GM12878 (cell line): ENCODE data around the gene RPUSD3. TPM values are rescaled to one million over a fixed set of nuclear protein-coding genes. Genes with fewer than 3 reads are reported as not detected.
A peak's percentile ranks its signal among the peaks of the same experiment; 100 is the strongest.

Experiments used
- ATAC-seq: fragments of 200-7000 bp; cut with Tn5 transposase; 3 replicates; pipeline ENCODE4 v1.9.1; 2020; ENCODE audit warnings: mild to moderate bottlenecking, moderate library complexity
- BruUV-seq: library from RNA; stranded (reverse); fragments of 400-500 nt; replicated peaks from 2 replicates; lab custom pipeline; 2021; lab: Mats Ljungman, UMichigan
- CTCF ChIA-PET: fragments of 300-600 bp; sonication (Branson Sonifier 250); formaldehyde crosslinking; extraction: SDS; loops from one replicate; lab custom pipeline; 2021; ENCODE audit warnings: inconsistent platforms; lab: Yijun Ruan, JAX
- POLR2A ChIA-PET: fragments of 350-600 bp; formaldehyde crosslinking; extraction: SDS; loops from one replicate; lab custom pipeline; 2021; ENCODE audit warnings: inconsistent platforms; lab: Charles Lee
- RAD21 ChIA-PET: fragments of 300-600 bp; sonication (Branson Sonifier 250); formaldehyde crosslinking; loops from one replicate; lab custom pipeline; 2023; ENCODE audit warnings: antibody characterized with exemption; ENCODE audit not compliant: unreplicated experiment; lab: Charles Lee
- SMC1A ChIA-PET: fragments of 300-600 bp; sonication (Branson Sonifier 250); formaldehyde crosslinking; loops from one replicate; lab custom pipeline; 2023; ENCODE audit not compliant: unreplicated experiment, uncharacterized antibody; lab: Charles Lee
- DNase-seq: peaks from one replicate; pipeline ENCODE4 v3.0.0-alpha.2; 2011; ENCODE audit warnings: low read depth, low spot score
- FAIRE-seq: peaks from 3 replicates; lab custom pipeline; 2011; peaks lifted over from hg19 to GRCh38; lab: Jason Lieb, UNC
- H2AFZ ChIP-seq: 2 replicates; pipeline ENCODE4 v1.6.0; 2011; ENCODE audit warnings: low read depth, low read length, control low read depth; ENCODE audit not compliant: control insufficient read depth
- H3K27ac ChIP-seq: 2 replicates; pipeline ENCODE4 v1.5.1; 2011; ENCODE audit warnings: control low read depth; ENCODE audit not compliant: control insufficient read depth, insufficient read depth
- H3K27me3 ChIP-seq, 2 experiments: replicated peaks in 1 of 2; 2 replicates each; pipeline versions ENCODE4 v1.6.0 to v1.6.1; 2011; ENCODE audit warnings: low read length in 1 of 2; ENCODE audit not compliant: control insufficient read depth in 2 of 2, insufficient read depth in 2 of 2
- H3K36me3 ChIP-seq, 2 experiments: 2 replicates each; pipeline ENCODE4 v1.5.1; 2011; ENCODE audit warnings: low read length in 1 of 2; ENCODE audit not compliant: control insufficient read depth in 2 of 2, insufficient read depth in 2 of 2
- H3K4me1 ChIP-seq: 2 replicates; pipeline ENCODE4 v1.6.1; 2011; ENCODE audit warnings: mild to moderate bottlenecking, low read length, moderate library complexity, mixed read lengths; ENCODE audit not compliant: control insufficient read depth, insufficient read depth
- H3K4me2 ChIP-seq: 2 replicates; pipeline ENCODE4 v1.6.0; 2011; ENCODE audit warnings: control low read depth; ENCODE audit not compliant: control insufficient read depth, insufficient read depth
- H3K4me3 ChIP-seq: fragments of 200-600 bp; sonication (generic); 2 replicates; pipeline ENCODE4 v1.5.1; 2016
- H3K79me2 ChIP-seq: 2 replicates; pipeline ENCODE4 v1.6.0; 2011; ENCODE audit warnings: low read length; ENCODE audit not compliant: control insufficient read depth, insufficient read depth
- H3K9ac ChIP-seq: 2 replicates; pipeline ENCODE4 v1.8.0; 2011; ENCODE audit warnings: low read length, control low read depth, mixed read lengths; ENCODE audit not compliant: control insufficient read depth, insufficient read depth
- H3K9me3 ChIP-seq: replicated peaks from 3 replicates; pipeline ENCODE4 v1.5.1; 2011; ENCODE audit warnings: mild to moderate bottlenecking, low read length; ENCODE audit not compliant: control insufficient read depth, insufficient read depth
- H4K20me1 ChIP-seq: 2 replicates; pipeline ENCODE4 v1.6.0; 2011; ENCODE audit not compliant: control insufficient read depth, insufficient read depth
- BACH1 ChIP-seq: fragments of 450-650 bp; IDR thresholded peaks from 2 replicates; pipeline ENCODE4 v1.6.1; 2017; ENCODE audit warnings: mild to moderate bottlenecking, borderline replicate concordance
- BCL11A ChIP-seq: IDR thresholded peaks from 2 replicates; pipeline ENCODE4 v1.6.1; 2011; ENCODE audit warnings: low read depth, low read length
- CHD4 ChIP-seq: fragments of 200-600 bp; sonication (generic); IDR thresholded peaks from 2 replicates; pipeline ENCODE4 v1.6.1; 2016; ENCODE audit warnings: mild to moderate bottlenecking
- GATAD2B ChIP-seq: fragments of 450-650 bp; conservative IDR thresholded peaks from 2 replicates; pipeline ENCODE4 v1.6.1; 2017; ENCODE audit warnings: low read depth, mild to moderate bottlenecking, moderate library complexity
- HDAC2 ChIP-seq: fragments of 200-600 bp; sonication (generic); IDR thresholded peaks from 2 replicates; pipeline ENCODE4 v1.6.1; 2017
- IRF4 ChIP-seq: IDR thresholded peaks from 2 replicates; pipeline ENCODE4 v1.6.1; 2011; ENCODE audit warnings: low read depth, low read length
- JUND ChIP-seq: IDR thresholded peaks from 2 replicates; pipeline ENCODE4 v1.6.1; 2012; ENCODE audit warnings: low read depth, mild to moderate bottlenecking, low read length, improper control_type of control experiment, moderate library complexity
- MXI1 ChIP-seq: fragments of 150-350 bp; IDR thresholded peaks from 2 replicates; pipeline ENCODE4 v1.6.1; 2011; ENCODE audit warnings: low read depth, mild to moderate bottlenecking, inconsistent platforms, low read length, improper control_type of control experiment
- NBN ChIP-seq: fragments of 450-650 bp; IDR thresholded peaks from 2 replicates; pipeline ENCODE4 v1.6.1; 2016
- PAX8 ChIP-seq: fragments of 450-650 bp; IDR thresholded peaks from 2 replicates; pipeline ENCODE4 v1.6.1; 2017; ENCODE audit warnings: mild to moderate bottlenecking, moderate library complexity
- RAD21 ChIP-seq: IDR thresholded peaks from 2 replicates; pipeline ENCODE4 v1.6.1; 2011; ENCODE audit warnings: mild to moderate bottlenecking, low read depth, low read length, moderate library complexity; ENCODE audit not compliant: insufficient read depth
- RFX5 ChIP-seq: IDR thresholded peaks from 2 replicates; pipeline ENCODE4 v1.6.1; 2011; ENCODE audit warnings: low read depth, low read length, improper control_type of control experiment
- WGBS: methylation state at CpG from one replicate; pipeline ENCODE4 v1.1.6; 2016; ENCODE audit warnings: low lambda C conversion rate; ENCODE audit not compliant: insufficient replicate concordance, insufficient coverage; ENCODE audit errors: missing lambda C conversion rate; 5-methylcytosine and 5-hydroxymethylcytosine counted together
- in situ Hi-C: fragments of 300-500 bp; cut with MboI; formaldehyde crosslinking; loops from 9 replicates; pipeline ENCODE4 v1.14.3; 2018; ENCODE audit warnings: mixed read lengths
- intact Hi-C: fragments of 100-400 bp; cut with micrococcal nuclease; formaldehyde crosslinking; loops from one replicate; pipeline ENCODE4 v1.14.2; 2022; ENCODE audit not compliant: unreplicated experiment
- polyA plus RNA-seq, 11 experiments: library from polyadenylated mRNA; depleted of rRNA in 4 of 11; unstranded in 6 of 11; stranded (reverse) in 5 of 11; fragments of >200 nt; fragmentation: Nextera tagmentation in 4 of 11; fragmentation: Illumina TruSeq in 1 of 11; extraction: Ambion mirVana in 4 of 11; extraction: Trizol in 1 of 11; gene quantifications; 1 replicate in 1 of 11; 2 replicates in 10 of 11; pipeline versions ENCODE4 v1.2.1 to v1.2.3, GENCODE V29; 2011 to 2016; ENCODE audit warnings: inconsistent platforms in 2 of 11, missing spikeins in 2 of 11, low read depth in 1 of 11
- total RNA-seq, 4 experiments: library from RNA; depleted of rRNA in 3 of 4; stranded (reverse); fragments of >200 nt in 3 of 4; fragmentation: Illumina TruSeq in 1 of 4; extraction: Trizol in 1 of 4; gene quantifications; 2 replicates each; pipeline versions ENCODE4 v1.2.1 to v1.2.3, GENCODE V29; 2013 to 2021
- TF ChIP-seq, protein P1 (sequence below): fragments of 450-650 bp; IDR thresholded peaks from 2 replicates; pipeline ENCODE4 v1.6.1; 2018; ENCODE audit warnings: borderline replicate concordance, mild to moderate bottlenecking; ENCODE audit not compliant: partially characterized antibody
- TF ChIP-seq, protein P2 (sequence below): fragments of 450-650 bp; formaldehyde crosslinking; IDR thresholded peaks from 2 replicates; pipeline ENCODE4 v1.4.0; 2022; ENCODE audit warnings: mild to moderate bottlenecking, moderate library complexity
- TF ChIP-seq, protein P3 (sequence below): fragments of 150-350 bp; IDR thresholded peaks from 2 replicates; pipeline ENCODE4 v1.6.1; 2014; ENCODE audit warnings: mild to moderate bottlenecking, low read depth, low read length

RPUSD3 gene
- total and polyA plus RNA-seq, 10 of the 15 experiments (the other 5 are each of a cell fraction or from before 2014, with no cell fraction given), result 6.4 to 72.9 (median 41.8) TPM

DNA sequence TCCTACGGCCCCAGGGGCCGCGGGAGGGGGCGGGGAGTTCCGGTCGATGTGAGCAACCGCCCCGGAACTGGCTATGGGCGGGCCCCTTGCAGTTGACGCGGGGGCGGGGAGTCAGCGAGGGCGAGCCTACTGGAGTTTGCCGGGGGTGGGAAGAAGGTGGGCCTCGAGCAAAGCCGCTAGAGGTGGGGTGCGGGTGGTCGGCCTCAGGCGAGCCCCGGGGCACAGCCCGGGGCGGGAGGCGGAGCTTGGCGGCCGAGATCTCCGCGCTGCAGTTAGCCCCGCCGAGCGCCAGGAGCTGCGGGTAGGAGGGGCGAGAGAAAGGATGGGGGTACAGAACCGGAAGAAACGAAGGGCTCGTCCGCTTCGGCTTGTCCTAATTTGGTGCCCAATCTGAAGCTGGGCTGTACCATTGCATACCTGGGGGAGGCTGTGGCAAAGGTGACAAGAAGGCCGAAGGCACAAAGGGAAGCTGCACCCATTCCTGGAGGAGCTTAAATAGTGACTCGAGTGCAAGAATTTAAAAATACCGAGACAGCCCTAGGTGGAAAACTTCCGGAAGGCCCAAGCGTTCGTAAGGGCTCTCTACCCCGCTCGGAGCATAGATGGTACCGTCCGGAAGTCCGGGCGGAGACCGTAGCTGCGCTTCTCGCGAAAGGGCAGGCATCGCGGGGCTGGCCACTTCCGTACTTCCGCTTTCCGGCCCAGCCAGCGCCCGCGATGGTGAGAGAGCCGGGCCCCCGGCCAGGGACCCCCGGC, 51.2 kb downstream of the RPUSD3 start, which contains the start of the genes ARPC4 and TADA3:
Gene ARPC4 (plus strand): TSS at position 678 of the 756 bp plus-strand sequence. CDS start 40 bp downstream, at position 718.
Gene TADA3 (minus strand): TSS at position 69 of the 756 bp plus-strand sequence. CDS start 1,007 bp downstream, outside the sequence.
- Histone ChIP-seq H3K4me2 (peak within 1 kb of the TSS; percentile 78), H3K4me1 (peaks cover 14% of the 10 kb centered on the region), H3K4me3 (peak within 1 kb of the TSS; percentile 89), H3K36me3 (peaks cover 10 to 20% of the 10 kb centered on the region in 2 experiments), H3K79me2 (peaks cover 66% of the 10 kb centered on the region), H3K27ac (peak within 1 kb of the TSS; percentile 99), H3K9ac (peak within 1 kb of the TSS; percentile 97), H2AFZ (peak within 1 kb of the TSS; percentile 94), H4K20me1 (peaks cover 6% of the 10 kb centered on the region; the same call in 1 of the 2 replicates), H3K9me3 (no peaks in the 10 kb centered on the region), H3K27me3 (no peaks in the 10 kb centered on the region)
- ChIA-PET RAD21 (interaction anchor here (0.6 to 1.4 kb wide), 12 partner anchors 10 to 333 kb away, joined by 3 to 10 read pairs (median 4); partner anchors contain the start of genes BRPF1, CRELD1, FANCD2 and OGG1), SMC1A (interaction anchor here (0.6 to 1.8 kb wide), 7 partner anchors 21 to 1851 kb away, joined by 3 to 11 read pairs (median 3); partner anchors contain the start of genes JAGN1, OGG1 and VGLL4), POLR2A (interaction anchor here (0.5 to 2.0 kb wide), 14 partner anchors 11 to 430 kb away, joined by 3 to 20 read pairs (median 6); partner anchors contain the start of genes BRPF1, JAGN1, MTMR14 and OGG1), CTCF (interaction anchor here (0.6 to 1.6 kb wide), 10 partner anchors 11 to 398 kb away, joined by 3 to 6 read pairs (median 4); partner anchors contain the start of genes MTMR14 and OGG1)
- intact Hi-C loops, result loop anchor here (1.0 to 5.0 kb wide), 4 partner anchors 42 to 140 kb away; partner anchors contain the start of genes BRPF1 and CRELD1
- under 1% methylated on average over 59 of the region's 65 CpGs for WGBS
- FAIRE-seq (peak; percentile 97), DNase-seq (peak; percentile 92), ATAC-seq (peak; percentile 88)
- no TSS peak for BruUV-seq
- in situ Hi-C loops, result no loop called here
- TF ChIP-seq GATAD2B (peak; percentile 86), CHD4 (no peak), BACH1 (no peak; the same call in none of the 2 replicates), BCL11A (no peak), MXI1 (peak; percentile 60), PAX8 (no peak), RAD21 (no peak), JUND (peak; percentile 99), HDAC2 (no peak; the same call in 1 of the 2 replicates), NBN (peak; percentile 87), RFX5 (no peak), IRF4 (no peak)
- TF ChIP-seq, protein P1, sequence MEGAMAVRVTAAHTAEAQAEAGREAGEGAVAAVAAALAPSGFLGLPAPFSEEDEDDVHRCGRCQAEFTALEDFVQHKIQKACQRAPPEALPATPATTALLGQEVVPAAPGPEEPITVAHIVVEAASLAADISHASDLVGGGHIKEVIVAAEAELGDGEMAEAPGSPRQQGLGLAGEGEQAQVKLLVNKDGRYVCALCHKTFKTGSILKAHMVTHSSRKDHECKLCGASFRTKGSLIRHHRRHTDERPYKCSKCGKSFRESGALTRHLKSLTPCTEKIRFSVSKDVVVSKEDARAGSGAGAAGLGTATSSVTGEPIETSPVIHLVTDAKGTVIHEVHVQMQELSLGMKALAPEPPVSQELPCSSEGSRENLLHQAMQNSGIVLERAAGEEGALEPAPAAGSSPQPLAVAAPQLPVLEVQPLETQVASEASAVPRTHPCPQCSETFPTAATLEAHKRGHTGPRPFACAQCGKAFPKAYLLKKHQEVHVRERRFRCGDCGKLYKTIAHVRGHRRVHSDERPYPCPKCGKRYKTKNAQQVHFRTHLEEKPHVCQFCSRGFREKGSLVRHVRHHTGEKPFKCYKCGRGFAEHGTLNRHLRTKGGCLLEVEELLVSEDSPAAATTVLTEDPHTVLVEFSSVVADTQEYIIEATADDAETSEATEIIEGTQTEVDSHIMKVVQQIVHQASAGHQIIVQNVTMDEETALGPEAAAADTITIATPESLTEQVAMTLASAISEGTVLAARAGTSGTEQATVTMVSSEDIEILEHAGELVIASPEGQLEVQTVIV, result peak; percentile 87
- TF ChIP-seq, protein P2, sequence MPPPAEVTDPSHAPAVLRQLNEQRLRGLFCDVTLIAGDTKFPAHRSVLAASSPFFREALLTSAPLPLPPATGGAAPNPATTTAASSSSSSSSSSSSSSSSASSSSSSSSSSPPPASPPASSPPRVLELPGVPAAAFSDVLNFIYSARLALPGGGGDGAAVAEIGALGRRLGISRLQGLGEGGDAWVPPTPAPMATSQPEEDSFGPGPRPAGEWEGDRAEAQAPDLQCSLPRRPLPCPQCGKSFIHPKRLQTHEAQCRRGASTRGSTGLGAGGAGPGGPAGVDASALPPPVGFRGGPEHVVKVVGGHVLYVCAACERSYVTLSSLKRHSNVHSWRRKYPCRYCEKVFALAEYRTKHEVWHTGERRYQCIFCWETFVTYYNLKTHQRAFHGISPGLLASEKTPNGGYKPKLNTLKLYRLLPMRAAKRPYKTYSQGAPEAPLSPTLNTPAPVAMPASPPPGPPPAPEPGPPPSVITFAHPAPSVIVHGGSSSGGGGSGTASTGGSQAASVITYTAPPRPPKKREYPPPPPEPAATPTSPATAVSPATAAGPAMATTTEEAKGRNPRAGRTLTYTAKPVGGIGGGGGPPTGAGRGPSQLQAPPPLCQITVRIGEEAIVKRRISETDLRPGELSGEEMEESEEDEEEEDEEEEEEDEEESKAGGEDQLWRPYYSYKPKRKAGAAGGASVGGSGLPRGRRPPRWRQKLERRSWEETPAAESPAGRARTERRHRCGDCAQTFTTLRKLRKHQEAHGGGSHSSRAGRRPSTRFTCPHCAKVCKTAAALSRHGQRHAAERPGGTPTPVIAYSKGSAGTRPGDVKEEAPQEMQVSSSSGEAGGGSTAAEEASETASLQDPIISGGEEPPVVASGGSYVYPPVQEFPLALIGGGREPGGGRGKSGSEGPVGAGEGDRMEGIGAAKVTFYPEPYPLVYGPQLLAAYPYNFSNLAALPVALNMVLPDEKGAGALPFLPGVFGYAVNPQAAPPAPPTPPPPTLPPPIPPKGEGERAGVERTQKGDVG (CRISPR knock-in tag), result no peak
- TF ChIP-seq, protein P3, sequence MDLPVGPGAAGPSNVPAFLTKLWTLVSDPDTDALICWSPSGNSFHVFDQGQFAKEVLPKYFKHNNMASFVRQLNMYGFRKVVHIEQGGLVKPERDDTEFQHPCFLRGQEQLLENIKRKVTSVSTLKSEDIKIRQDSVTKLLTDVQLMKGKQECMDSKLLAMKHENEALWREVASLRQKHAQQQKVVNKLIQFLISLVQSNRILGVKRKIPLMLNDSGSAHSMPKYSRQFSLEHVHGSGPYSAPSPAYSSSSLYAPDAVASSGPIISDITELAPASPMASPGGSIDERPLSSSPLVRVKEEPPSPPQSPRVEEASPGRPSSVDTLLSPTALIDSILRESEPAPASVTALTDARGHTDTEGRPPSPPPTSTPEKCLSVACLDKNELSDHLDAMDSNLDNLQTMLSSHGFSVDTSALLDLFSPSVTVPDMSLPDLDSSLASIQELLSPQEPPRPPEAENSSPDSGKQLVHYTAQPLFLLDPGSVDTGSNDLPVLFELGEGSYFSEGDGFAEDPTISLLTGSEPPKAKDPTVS, result no peak
